Right lobe of liver (tissue), 6 donors: ENCODE measurements around the gene EMC6. TPM values are rescaled to one million over a fixed set of nuclear protein-coding genes. Genes with fewer than 3 reads are reported as not detected.
A peak's percentile ranks its signal among the peaks of the same experiment; 100 is the strongest.

Experiments
- ATAC-seq, 4 donors: fragments of 200-7000 bp; cut with Tn5 transposase; one replicate each; pipeline ENCODE4 v1.9.1; 2020; ENCODE audit warnings: mild to moderate bottlenecking in 4 of 4, moderate library complexity in 4 of 4
- DNase-seq, 3 donors: peaks; one replicate each; pipeline ENCODE4 v3.0.0-alpha.2; 2020
- H3K27ac ChIP-seq, 3 donors: fragments of 200-600 bp; one replicate each; pipeline ENCODE4 v1.8.0; 2022
- H3K27me3 ChIP-seq, 2 donors: fragments of 200-600 bp; one replicate each; pipeline ENCODE4 v1.8.0; 2022
- H3K36me3 ChIP-seq, 4 donors: fragments of 200-600 bp; sonication (generic) in 1 of 4; one replicate each; pipeline versions ENCODE4 v1.5.1 to v1.8.0; 2017 to 2022; ENCODE audit warnings: control low read depth in 1 of 4
- H3K4me1 ChIP-seq, 4 donors: fragments of 200-600 bp; sonication (generic) in 1 of 4; one replicate each; pipeline versions ENCODE4 v1.5.1 to v1.8.0; 2017 to 2022; ENCODE audit warnings: control low read depth in 1 of 4
- H3K4me3 ChIP-seq, 3 donors: fragments of 200-600 bp; one replicate each; pipeline ENCODE4 v1.8.0; 2022
- H3K9me3 ChIP-seq, 4 donors: fragments of 200-600 bp; sonication (generic) in 1 of 4; one replicate each; pipeline versions ENCODE4 v1.5.1 to v1.8.0; 2017 to 2022; ENCODE audit warnings: control low read depth in 1 of 4
- POLR2A ChIP-seq: fragments of 450-650 bp; IDR thresholded peaks from one replicate; pipeline ENCODE4 v1.6.1; 2017; ENCODE audit warnings: antibody characterized with exemption, mild to moderate bottlenecking
- WGBS: methylation state at CpG from one replicate; pipeline ENCODE4 v1.1.6; 2018; ENCODE audit warnings: low coverage, low lambda C conversion rate; ENCODE audit not compliant: insufficient coverage; ENCODE audit errors: missing lambda C conversion rate; 5-methylcytosine and 5-hydroxymethylcytosine counted together
- intact Hi-C, 2 donors: fragments of 100-400 bp; cut with DNase I; formaldehyde crosslinking; loops; one replicate each; pipeline versions ENCODE4 v1.11.2 to v1.14.1; 2022
- total RNA-seq, 6 experiments: library from RNA; depleted of rRNA in 2 of 6; stranded (reverse); fragments of >200 nt in 2 of 6; fragmentation: NEBNext Ultra II Directional in 3 of 6; extraction: Animal tissue kit (Norgen Biotek cat#: 25700) in 3 of 6; gene quantifications; one replicate each; pipeline versions ENCODE4 v1.1.0 to v1.2.4, GENCODE V29; 2016 to 2023
- TF ChIP-seq, protein P1 (sequence below), 4 donors: fragments of 200-600 bp in 3 of 4; fragments of 450-650 bp in 1 of 4; IDR thresholded peaks; one replicate each; pipeline versions ENCODE4 v1.5.1 to v1.8.0; 2016 to 2022; ENCODE audit warnings: antibody characterized with exemption in 4 of 4, mild to moderate bottlenecking in 2 of 4
- donor health status: DM: no; HTN: yes; CAD: no.
- donor health status: DM: no; HTN: no; CAD: no.
- donor health status: DM: no; HTN: no; CAD: no.
- donor health status: DM: no; HTN: yes; CAD: no.
- donor health status: DM: no; HTN: yes; CAD: no.

EMC6 gene
- total RNA-seq, 6 experiments from 2014 or later, result 19.7 to 27.7 (median 24.4) TPM

DNA sequence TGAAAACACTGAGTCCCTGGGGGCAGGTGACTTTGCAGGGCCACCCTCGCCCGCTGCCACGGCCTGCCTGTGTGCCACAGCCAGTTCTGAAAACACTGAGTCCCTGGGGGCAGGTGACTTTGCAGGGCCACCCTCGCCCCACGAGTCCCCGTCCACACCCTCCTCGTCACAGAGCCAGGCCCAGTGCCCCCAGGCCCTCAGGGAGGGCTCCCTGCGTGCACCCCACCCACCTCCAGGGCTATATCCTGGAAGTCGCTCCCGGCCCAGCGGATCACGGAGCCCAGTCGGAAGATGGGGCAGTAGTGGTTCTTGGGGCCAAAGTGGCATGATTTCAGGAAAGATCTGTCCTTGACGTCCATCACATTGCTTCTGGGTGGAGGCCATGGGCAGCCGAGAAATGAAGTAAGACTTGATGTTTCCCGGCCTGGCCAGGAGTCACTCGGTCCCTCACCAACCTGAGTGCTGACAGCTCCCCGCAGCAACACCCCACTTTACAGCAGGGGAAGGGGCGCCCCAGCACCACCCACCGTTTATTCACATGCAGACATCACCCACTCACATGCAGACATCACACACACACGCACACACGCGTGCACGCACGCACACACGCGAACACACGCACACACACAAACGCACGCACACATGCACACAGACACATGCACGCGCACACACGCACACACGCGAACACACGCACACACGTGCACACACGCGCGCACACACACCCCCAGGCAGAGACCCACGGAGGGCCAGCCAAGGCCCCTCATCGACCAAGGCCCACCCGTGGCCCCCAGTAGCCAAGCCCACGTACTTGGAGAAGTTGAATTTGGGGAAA is 20.9 kb downstream of the EMC6 start:
- intact Hi-C loops, result no loop called here
- H3K27me3 ChIP-seq, result no peaks in the 10 kb centered on the region
- no peaks in the 10 kb centered on the region for H3K4me1 ChIP-seq
- DNase-seq (peak in 1 of 3 donors; percentile 49), ATAC-seq (no peak)
- H3K4me3 ChIP-seq, result no peak overlapping the region
- H3K36me3 ChIP-seq, result no peaks in the 10 kb centered on the region
- H3K27ac ChIP-seq, result no peak overlapping the region
- TF ChIP-seq, protein P1, sequence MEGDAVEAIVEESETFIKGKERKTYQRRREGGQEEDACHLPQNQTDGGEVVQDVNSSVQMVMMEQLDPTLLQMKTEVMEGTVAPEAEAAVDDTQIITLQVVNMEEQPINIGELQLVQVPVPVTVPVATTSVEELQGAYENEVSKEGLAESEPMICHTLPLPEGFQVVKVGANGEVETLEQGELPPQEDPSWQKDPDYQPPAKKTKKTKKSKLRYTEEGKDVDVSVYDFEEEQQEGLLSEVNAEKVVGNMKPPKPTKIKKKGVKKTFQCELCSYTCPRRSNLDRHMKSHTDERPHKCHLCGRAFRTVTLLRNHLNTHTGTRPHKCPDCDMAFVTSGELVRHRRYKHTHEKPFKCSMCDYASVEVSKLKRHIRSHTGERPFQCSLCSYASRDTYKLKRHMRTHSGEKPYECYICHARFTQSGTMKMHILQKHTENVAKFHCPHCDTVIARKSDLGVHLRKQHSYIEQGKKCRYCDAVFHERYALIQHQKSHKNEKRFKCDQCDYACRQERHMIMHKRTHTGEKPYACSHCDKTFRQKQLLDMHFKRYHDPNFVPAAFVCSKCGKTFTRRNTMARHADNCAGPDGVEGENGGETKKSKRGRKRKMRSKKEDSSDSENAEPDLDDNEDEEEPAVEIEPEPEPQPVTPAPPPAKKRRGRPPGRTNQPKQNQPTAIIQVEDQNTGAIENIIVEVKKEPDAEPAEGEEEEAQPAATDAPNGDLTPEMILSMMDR (IDR thresholded peaks at IDR 0.05), result no peak
- no peak for TF ChIP-seq POLR2A
- WGBS, result 75% methylated on average over 12 of the region's 44 CpGs
- no peaks in the 10 kb centered on the region for H3K9me3 ChIP-seq

DNA sequence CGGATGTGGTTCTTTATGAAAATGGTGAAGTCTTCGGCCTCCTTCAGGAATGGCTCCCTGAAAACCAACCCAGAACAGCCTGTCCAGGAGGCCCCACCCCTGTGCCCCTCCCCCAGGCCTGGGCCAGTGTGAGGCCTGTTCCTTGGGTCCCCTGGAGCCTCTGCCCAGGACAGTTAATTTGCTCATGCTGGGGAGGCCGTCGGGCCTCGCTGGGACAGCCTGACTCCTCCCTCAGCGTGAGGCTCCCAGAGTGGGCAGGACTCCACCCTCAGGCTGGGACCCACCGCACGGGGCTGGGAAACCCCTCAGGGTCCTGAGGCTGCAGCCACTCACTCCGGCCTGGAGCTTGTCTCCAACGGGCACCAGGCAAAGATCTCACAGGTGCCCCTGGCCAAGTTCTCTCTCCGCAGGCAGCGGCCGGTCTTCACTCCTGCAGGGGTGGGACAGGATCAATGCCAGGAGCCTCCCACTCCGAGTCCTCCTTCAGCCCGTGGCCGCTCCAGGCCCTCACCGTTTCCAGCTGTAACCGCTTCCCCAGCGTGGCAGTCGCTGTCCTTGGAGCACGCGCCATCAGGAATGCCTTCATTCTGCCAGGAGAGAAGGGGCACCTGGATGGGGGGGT is 21.6 kb downstream of the EMC6 start:
- Histone ChIP-seq H3K36me3 (no peaks in the 10 kb centered on the region), H3K27ac (no peak overlapping the region), H3K27me3 (no peaks in the 10 kb centered on the region), H3K4me3 (no peak overlapping the region), H3K4me1 (no peaks in the 10 kb centered on the region), H3K9me3 (no peaks in the 10 kb centered on the region)
- DNase-seq, result peak in 1 of 3 donors; percentile 52
- WGBS, result 60% methylated on average over 1 of the region's 22 CpGs
- TF ChIP-seq, protein P1 (IDR thresholded peaks at IDR 0.05), result no peak
- peak in 1 of 4 donors; percentile 20 for ATAC-seq
- intact Hi-C loops, result no loop called here

DNA sequence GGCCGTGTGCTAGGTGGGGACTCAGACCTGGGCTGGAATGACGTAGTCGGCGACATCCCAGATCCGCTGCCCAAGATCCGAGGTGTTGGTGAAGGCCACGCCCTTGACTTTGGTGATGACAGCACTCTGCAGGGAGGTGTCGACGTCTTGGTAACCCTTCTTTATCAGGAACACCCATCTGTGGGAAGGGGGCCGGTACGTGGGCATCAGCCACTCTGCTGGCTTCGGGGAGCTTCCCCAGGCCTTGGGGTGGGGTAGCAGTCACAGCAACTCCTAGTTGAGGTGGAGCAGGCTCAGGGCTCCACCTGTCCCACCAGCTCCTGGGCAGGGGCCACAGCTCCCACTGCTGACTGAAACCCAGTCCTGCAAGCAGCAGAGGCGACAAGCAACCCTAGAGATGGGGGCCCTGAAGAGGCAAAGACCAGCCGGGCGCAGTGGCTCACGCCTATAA is 23.0 kb downstream of the EMC6 start:
- intact Hi-C loops, result no loop called here
- 50% methylated on average over 3 of the region's 16 CpGs for WGBS

DNA sequence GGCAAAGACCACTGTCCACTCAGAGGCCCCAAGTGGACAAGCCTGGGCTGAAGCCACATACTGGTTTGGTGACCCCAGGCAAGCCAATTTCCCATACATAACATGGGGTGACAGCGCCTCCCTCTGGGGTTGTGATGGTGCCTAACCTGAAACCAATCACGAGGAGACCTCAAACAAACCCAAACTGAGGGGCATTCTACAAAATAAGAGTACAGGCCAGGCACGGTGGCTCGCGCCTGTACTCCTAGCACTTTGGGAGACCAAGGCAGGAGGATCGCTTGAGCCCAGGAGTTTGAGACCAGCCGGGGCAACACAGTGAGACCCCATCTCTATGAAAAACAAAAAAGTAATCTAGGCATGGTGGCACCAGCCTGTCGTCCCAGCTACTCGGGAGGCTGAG is 23.7 kb downstream of the EMC6 start:
- H3K4me3 ChIP-seq, result no peak overlapping the region
- intact Hi-C loops, result no loop called here
- H3K9me3 ChIP-seq, result no peaks in the 10 kb centered on the region
- ATAC-seq (no peak), DNase-seq (peak in 1 of 3 donors; percentile 14)
- no peak overlapping the region for H3K27ac ChIP-seq
- 43% methylated on average over 3 of the region's 9 CpGs for WGBS
- peaks cover 0 to 7% (median 0%) of the 10 kb centered on the region in 4 donors for H3K4me1 ChIP-seq
- no peaks in the 10 kb centered on the region for H3K27me3 ChIP-seq
- no peak for TF ChIP-seq POLR2A
- TF ChIP-seq, protein P1 (IDR thresholded peaks at IDR 0.05), result no peak
- no peaks in the 10 kb centered on the region for H3K36me3 ChIP-seq

More for the DNA sequence above, 23.0 kb downstream of the EMC6 start:
- DNase-seq (peak in 1 of 3 donors; percentile 40), ATAC-seq (no peak)
- Histone ChIP-seq H3K4me3 (no peak overlapping the region), H3K27me3 (no peaks in the 10 kb centered on the region), H3K4me1 (peaks cover 0 to 7% (median 0%) of the 10 kb centered on the region in 4 donors), H3K9me3 (no peaks in the 10 kb centered on the region), H3K36me3 (no peaks in the 10 kb centered on the region), H3K27ac (no peak overlapping the region)
- TF ChIP-seq POLR2A, result no peak
- TF ChIP-seq, protein P1 (IDR thresholded peaks at IDR 0.05), result no peak
